ENCODE measurements around the gene NME3.
"Not testable (repeated sequence)": the region's sequence is repeated elsewhere in the genome, so short reads cannot be mapped to it uniquely, and the experiment has no call there.

NME3 gene

GRCh38 chr16:1745181-1745899 is 26.0 kb downstream of the NME3 start:
- no peak for DNase-seq

- no peak for DNase-seq
These were observed 27.0 kb downstream of the NME3 start for GRCh38 chr16:1744338-1744840.

GRCh38 chr16:1743376-1744337 is 27.7 kb downstream of the NME3 start:
- no peak for DNase-seq

GRCh38 chr16:1741553-1742165 is 29.7 kb downstream of the NME3 start:
- no peak for DNase-seq

- no peak for DNase-seq
These were observed 30.4 kb downstream of the NME3 start for GRCh38 chr16:1740781-1741490.

- no peak for DNase-seq
These were observed 31.1 kb downstream of the NME3 start for GRCh38 chr16:1740234-1740633.

- no peak for DNase-seq
These were observed 36.5 kb downstream of the NME3 start for GRCh38 chr16:1734816-1735215.

- DNase-seq: no peak
These were observed 37.2 kb downstream of the NME3 start for GRCh38 chr16:1734123-1734522.

- not testable (repeated sequence) for DNase-seq
These were observed 38.8 kb downstream of the NME3 start for GRCh38 chr16:1732551-1732987.

- no peak for DNase-seq
These were observed 39.3 kb downstream of the NME3 start for GRCh38 chr16:1732071-1732470.

GRCh38 chr16:1731603-1732002 is 39.7 kb downstream of the NME3 start:
- DNase-seq: no peak

GRCh38 chr16:1731073-1731472 is 40.3 kb downstream of the NME3 start:
- no peak for DNase-seq

GRCh38 chr16:1729445-1729844 is 41.9 kb downstream of the NME3 start:
- no peak for DNase-seq

- no peak for DNase-seq
These were observed 42.3 kb downstream of the NME3 start for GRCh38 chr16:1729026-1729425.

GRCh38 chr16:1727651-1728624 is 43.4 kb downstream of the NME3 start:
- DNase-seq: no peak

GRCh38 chr16:1726661-1727502 is 44.5 kb downstream of the NME3 start:
- no peak for DNase-seq

- DNase-seq: no peak
These were observed 46.9 kb downstream of the NME3 start for GRCh38 chr16:1724491-1724890.

- peak; percentile 50 for DNase-seq
These were observed 47.7 kb downstream of the NME3 start for GRCh38 chr16:1723450-1724147.

GRCh38 chr16:1721372-1721771 is 50.0 kb downstream of the NME3 start:
- DNase-seq: no peak
